ENCODE data around the gene NUDC.
"Not testable (repeated sequence)": the region's sequence is repeated elsewhere in the genome, so short reads cannot be mapped to it uniquely, and the experiment has no call there.

GRCh38 chr1:26948725-26949057 is 27.1 kb downstream of the NUDC start:
- not testable (repeated sequence) for TF ChIP-seq CTCF (IDR thresholded peaks at IDR 0.05 in 8 of 11, conservative IDR thresholded peaks at IDR 0.05 in 3 of 11); POLR2A (IDR thresholded peaks at IDR 0.05)
